ENCODE measurements around the gene WNT4.
A peak's percentile ranks its signal among the peaks of the same experiment; 100 is the strongest.
"Not testable (repeated sequence)": the region's sequence is repeated elsewhere in the genome, so short reads cannot be mapped to it uniquely, and the experiment has no call there.

The WNT4 gene

DNA sequence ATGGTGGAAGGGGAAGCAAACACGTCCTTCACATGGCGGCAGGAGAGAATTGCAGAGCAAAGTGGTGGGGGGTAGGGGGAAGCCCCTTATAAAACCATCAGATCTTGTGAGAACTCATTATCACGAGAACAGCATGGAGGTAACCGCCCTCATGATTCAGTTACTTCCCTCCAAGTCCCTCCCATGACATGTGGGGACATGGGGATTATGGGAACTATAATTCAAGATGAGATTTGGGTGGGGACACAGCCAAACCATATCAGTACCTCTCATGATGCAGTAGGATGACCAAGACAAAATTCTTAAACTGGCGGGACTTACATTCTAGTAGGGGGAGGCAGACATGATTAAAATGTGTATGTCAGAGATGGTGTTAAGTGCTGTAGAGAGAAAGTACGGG lies 38.8 kb downstream of the WNT4 start:
- Mint-ChIP-seq H3K9me3 (no peaks in the 10 kb centered on the region), H3K4me1 (peaks cover 49% of the 10 kb centered on the region), H3K36me3 (peaks cover 17% of the 10 kb centered on the region), H3K4me3 (no peak overlapping the region), H3K27me3 (no peaks in the 10 kb centered on the region), H3K27ac (peak overlapping the region; percentile 91)
- ATAC-seq (ENCODE audit: low read depth) (no peak), DNase-seq (ENCODE audit: low spot score in 2 of 2) (no peak)

DNA sequence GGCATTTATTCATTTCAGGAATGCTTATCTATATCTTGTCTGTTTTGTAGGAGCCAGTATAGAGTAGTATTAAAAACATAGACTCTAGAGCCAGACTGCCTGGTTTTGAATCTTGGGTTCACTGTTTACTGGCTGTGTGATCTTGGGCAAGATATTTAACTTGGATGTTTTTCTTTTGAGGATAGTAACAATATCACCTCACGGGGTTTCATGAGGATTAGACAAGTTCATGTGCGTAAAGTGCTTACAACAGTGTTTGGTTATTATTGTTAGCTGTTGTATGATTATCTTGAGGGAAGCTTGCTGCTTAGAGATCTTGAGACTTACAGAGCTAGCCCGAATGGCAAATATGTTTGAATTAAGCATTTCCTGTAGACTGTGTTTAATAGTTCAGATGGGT lies 40.2 kb downstream of the WNT4 start:
- no peak overlapping the region for H3K4me3 Mint-ChIP-seq
- peaks cover 16% of the 10 kb centered on the region for H3K36me3 Mint-ChIP-seq
- no peaks in the 10 kb centered on the region for H3K27me3 Mint-ChIP-seq
- H3K27ac Mint-ChIP-seq = peak overlapping the region; percentile 91
- peaks cover 51% of the 10 kb centered on the region for H3K4me1 Mint-ChIP-seq
- ATAC-seq (ENCODE audit: low read depth) (no peak), DNase-seq (ENCODE audit: low spot score in 2 of 2) (no peak)
- no peaks in the 10 kb centered on the region for H3K9me3 Mint-ChIP-seq

DNA sequence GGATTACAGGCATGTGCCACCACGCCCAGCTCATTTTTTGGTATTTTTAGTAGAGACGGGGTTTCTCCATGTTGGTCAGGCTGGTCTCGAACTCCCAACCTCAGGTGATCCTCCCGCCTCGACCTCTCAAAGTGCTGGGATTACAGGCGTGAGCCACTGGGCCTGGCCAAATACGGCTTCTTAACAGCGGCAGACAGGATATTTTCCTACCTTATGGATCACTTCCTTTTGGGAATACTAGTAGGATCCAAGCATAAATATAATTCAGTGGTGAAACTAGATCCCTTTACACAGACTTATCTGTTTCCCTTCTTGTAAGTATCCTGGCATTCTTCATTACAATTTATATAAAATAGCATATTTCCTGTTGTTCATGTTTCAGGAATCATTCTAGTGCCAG lies 40.9 kb downstream of the WNT4 start:
- H3K4me1 Mint-ChIP-seq = peaks cover 51% of the 10 kb centered on the region
- H3K4me3 Mint-ChIP-seq = no peak overlapping the region
- ATAC-seq (ENCODE audit: low read depth) (no peak), DNase-seq (ENCODE audit: low spot score in 2 of 2) (no peak)
- no peaks in the 10 kb centered on the region for H3K9me3 Mint-ChIP-seq
- no peaks in the 10 kb centered on the region for H3K27me3 Mint-ChIP-seq
- peaks cover 19% of the 10 kb centered on the region for H3K36me3 Mint-ChIP-seq
- H3K27ac Mint-ChIP-seq = peak overlapping the region; percentile 91

DNA sequence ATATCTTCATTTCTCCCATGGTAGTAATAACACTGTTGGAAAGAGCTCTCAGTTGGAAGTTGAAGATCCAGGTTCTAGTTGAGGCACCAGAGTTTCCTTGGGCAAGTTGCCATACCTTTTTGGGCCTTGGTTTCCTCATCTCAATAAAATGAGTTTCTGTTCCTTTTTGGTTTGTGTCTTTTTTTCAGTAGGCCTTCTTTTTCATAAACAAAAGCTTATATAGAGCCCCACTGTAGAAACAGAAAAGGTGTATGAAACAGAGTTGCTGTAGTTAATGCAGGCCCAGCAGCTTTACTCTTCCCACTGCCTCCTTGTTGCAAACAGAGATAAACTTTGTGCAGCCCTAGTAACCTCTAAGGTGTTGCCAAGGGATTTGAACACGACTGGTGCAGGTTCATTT lies 41.7 kb downstream of the WNT4 start:
- Mint-ChIP-seq H3K9me3 (no peaks in the 10 kb centered on the region), H3K27me3 (no peaks in the 10 kb centered on the region), H3K4me3 (peak overlapping the region; percentile 27), H3K27ac (peak overlapping the region; percentile 86), H3K4me1 (peaks cover 48% of the 10 kb centered on the region), H3K36me3 (peaks cover 17% of the 10 kb centered on the region)
- ATAC-seq (ENCODE audit: low read depth) (no peak), DNase-seq (ENCODE audit: low spot score in 2 of 2) (no peak)

DNA sequence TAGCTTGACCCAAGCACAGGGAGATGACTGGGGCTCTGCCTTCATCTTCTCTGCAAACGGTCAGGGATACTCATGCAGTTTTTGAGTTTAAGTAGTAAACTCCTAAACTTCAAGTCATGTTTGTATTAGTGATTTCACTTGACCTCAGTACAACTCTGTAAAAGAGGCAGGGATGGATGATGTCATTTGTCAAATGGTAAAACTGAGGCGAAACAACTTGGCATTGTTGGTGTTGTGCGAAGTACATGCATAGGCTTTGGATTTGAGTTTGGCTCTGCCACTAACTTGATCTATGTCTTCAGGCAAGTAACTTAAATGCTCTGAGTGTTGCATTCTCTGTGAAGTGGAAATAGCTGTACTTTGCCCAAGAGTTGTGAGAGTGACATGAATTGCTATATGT lies 42.7 kb downstream of the WNT4 start:
- DNase-seq (ENCODE audit: low spot score in 2 of 2) = no peak
- Mint-ChIP-seq H3K36me3 (peaks cover 15% of the 10 kb centered on the region), H3K27me3 (no peaks in the 10 kb centered on the region), H3K4me1 (peaks cover 42% of the 10 kb centered on the region), H3K9me3 (no peaks in the 10 kb centered on the region), H3K4me3 (no peak overlapping the region), H3K27ac (peak overlapping the region; percentile 86)
- ATAC-seq (ENCODE audit: low read depth) = no peak

DNA sequence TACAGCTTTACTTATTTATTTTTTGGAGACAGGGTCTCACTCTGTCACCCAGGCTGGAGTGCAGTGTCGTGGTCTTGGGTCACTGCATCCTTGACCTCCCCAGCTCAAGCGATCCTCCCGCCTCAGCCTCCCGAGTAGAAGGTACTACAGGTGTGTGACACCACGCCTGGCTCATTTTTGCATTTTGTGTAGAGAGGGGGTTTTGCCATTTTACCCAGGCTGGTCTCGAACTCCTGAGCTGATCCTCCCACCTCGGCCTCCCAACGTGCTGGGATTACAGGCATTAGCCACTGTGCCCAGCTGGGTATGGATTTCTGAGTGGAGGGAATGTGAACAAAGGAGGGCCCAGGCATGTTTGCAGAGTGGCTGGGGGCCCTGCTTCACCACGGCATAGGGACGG lies 44.1 kb downstream of the WNT4 start:
- Mint-ChIP-seq H3K4me1 (peaks cover 31% of the 10 kb centered on the region), H3K4me3 (no peak overlapping the region), H3K27ac (no peak overlapping the region)

DNA sequence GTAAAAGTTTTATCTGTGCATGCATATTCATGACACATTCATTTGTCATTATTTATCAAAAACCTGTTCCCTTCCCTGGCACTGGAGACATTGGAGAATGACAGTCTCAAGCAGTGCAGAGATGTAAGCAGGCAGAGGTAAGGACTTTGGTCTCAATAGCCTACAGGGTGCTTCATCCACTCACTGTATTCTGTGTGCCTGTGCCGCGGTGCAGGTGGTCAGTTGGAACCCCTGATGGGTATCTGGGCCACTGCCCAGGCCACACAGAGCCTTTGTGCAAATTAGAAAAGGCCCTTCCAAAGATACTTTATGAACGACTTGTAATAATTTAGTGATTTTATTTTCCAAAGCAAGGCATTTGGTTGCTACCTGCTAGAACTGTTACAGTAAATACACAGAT lies 46.4 kb downstream of the WNT4 start:
- ATAC-seq (ENCODE audit: low read depth) = no peak

More for the DNA sequence above, 44.1 kb downstream of the WNT4 start:
- ATAC-seq (ENCODE audit: low read depth) (no peak), DNase-seq (ENCODE audit: low spot score in 2 of 2) (no peak)
- no peaks in the 10 kb centered on the region for H3K9me3 Mint-ChIP-seq
- H3K36me3 Mint-ChIP-seq = peaks cover 18% of the 10 kb centered on the region
- H3K27me3 Mint-ChIP-seq = no peaks in the 10 kb centered on the region

DNA sequence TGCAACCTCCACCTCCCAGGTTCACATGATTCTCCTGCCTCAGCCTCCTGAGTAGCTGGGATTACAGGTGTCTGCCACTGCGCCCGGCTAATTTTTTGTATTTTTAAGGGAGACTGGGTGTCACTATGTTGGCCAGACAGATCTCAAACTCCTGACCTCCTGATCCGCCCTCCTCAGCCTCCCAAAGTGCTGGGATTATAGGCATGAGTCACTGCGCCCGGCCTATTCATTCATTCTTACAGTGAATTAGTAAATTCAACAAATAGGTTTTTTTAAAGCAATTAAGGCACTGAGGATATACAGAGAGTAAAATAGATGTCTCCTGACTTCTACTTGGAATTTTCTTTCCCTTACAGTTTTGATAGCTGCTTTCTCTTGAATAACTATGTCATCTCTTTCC lies 46.9 kb downstream of the WNT4 start:
- H3K36me3 Mint-ChIP-seq = peaks cover 23% of the 10 kb centered on the region
- no peaks in the 10 kb centered on the region for H3K27me3 Mint-ChIP-seq
- H3K4me1 Mint-ChIP-seq = peaks cover 32% of the 10 kb centered on the region
- no peak overlapping the region for H3K4me3 Mint-ChIP-seq
- ATAC-seq (ENCODE audit: low read depth) (no peak), DNase-seq (ENCODE audit: low spot score in 2 of 2) (no peak)
- no peak overlapping the region for H3K27ac Mint-ChIP-seq
- H3K9me3 Mint-ChIP-seq = no peaks in the 10 kb centered on the region

More for the DNA sequence above, 46.4 kb downstream of the WNT4 start:
- Mint-ChIP-seq H3K27me3 (no peaks in the 10 kb centered on the region), H3K4me1 (peaks cover 32% of the 10 kb centered on the region), H3K4me3 (no peak overlapping the region), H3K27ac (peak overlapping the region; percentile 67), H3K9me3 (no peaks in the 10 kb centered on the region), H3K36me3 (peaks cover 23% of the 10 kb centered on the region)
- no peak for DNase-seq (ENCODE audit: low spot score in 2 of 2)

DNA sequence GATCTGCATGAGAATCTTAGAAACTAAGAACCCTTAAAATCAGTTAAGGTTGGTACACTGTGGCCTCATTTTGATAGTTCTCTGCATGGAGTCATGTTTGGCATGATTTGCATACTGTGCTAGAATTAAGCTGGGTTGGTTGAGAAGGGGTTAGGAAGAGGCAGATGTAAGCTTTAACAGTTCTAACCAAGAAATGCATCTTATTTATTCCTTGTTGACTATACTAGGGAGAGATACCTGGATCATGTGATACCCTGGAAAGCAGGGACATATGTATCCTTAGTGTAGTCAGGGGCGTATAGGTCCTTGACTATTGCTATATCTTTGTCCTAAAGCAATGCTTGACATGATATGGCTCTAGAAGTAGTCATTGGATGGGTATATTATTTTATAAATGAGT lies 49.4 kb downstream of the WNT4 start:
- Mint-ChIP-seq H3K36me3 (peaks cover 27% of the 10 kb centered on the region), H3K9me3 (no peaks in the 10 kb centered on the region), H3K4me1 (peaks cover 40% of the 10 kb centered on the region), H3K4me3 (no peak overlapping the region), H3K27me3 (no peaks in the 10 kb centered on the region), H3K27ac (peak overlapping the region; percentile 90)
- ATAC-seq (ENCODE audit: low read depth) (no peak), DNase-seq (ENCODE audit: low spot score in 2 of 2) (no peak)

DNA sequence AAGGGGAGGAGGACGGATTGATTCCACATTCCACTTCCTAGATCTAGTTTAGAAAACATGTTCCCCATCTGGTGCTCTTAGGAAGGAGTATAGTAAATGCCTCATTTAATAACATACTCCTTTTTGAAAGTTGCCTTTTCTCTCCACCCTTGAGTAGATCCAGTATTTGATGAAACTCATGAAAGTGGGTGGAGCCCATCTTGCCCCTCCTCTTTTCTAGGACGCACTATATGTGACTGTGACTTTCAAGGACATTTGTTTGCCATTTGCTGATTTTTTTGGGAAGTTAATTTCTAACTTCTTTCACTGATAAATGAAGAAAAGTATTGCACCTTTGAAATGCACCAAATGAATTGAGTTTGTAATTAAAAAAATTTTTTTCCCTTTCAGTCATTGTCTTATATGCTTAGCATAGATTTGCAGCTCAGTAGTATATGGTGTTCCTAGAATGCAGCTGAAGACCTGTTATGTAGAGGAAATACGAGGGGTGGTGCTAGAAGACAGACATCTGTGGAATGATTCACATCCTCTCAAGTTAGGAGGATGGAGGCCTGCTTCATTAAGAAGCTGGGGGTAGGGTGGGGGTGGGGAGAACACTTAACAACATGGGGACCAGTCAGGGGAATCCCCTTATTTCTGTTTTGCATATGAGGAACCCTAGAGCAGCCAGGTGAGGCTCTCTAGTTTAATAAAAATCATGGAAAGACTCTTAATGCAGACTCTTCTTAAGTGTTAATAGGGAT lies 50.7 kb downstream of the WNT4 start:
- H3K27ac Mint-ChIP-seq, H3K27me3 Mint-ChIP-seq, H3K9me3 Mint-ChIP-seq, H3K4me3 Mint-ChIP-seq: not testable (repeated sequence)
- H3K36me3 Mint-ChIP-seq = peaks cover 27% of the 10 kb centered on the region
- ATAC-seq (ENCODE audit: low read depth) (peak; percentile 89), DNase-seq (ENCODE audit: low spot score in 2 of 2) (peak in 1 of 2 donors; percentile 32)
- peaks cover 51% of the 10 kb centered on the region for H3K4me1 Mint-ChIP-seq

DNA sequence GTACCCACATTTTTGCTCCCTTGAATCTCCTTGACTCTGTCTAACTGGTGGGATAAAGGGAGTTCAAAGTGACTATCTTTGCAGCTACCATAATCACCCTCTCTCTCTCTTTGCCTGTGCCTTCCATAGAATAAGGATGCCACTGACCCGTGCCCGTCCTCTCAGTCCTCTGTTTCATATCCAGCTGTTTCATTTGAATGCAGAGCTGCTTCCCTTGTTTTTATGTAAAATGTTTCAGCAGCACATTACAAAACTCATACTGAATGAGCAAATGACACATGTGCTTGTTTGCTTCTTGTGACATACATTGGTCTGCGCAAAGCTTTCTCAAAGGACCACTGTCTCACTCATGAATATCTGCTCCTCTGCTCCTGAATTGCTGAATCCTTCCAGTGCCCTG lies 52.0 kb downstream of the WNT4 start:
- Mint-ChIP-seq H3K27me3 (no peaks in the 10 kb centered on the region), H3K9me3 (no peaks in the 10 kb centered on the region), H3K4me3 (peak overlapping the region; percentile 18), H3K36me3 (peaks cover 28% of the 10 kb centered on the region), H3K4me1 (peaks cover 52% of the 10 kb centered on the region), H3K27ac (peak overlapping the region; percentile 75)
- DNase-seq (ENCODE audit: low spot score in 2 of 2) (no peak), ATAC-seq (ENCODE audit: low read depth) (no peak)

DNA sequence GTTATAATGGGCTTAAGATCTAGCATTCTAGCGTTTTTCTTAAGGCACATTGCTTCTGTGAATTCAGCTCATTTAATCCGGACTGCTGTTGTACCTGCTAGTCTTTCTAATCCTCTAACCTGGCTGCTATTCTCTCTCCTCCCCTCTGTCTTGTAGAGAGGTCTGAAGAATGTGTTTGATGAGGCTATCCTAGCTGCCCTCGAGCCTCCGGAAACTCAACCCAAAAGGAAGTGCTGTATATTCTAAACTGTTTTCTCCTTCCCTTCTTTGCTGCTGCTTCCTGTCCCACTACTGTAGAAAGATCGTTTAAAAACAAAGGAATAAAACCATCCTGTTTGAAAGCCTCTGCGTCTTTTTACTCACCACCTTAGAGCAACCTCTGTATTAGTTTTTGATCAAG lies 53.1 kb downstream of the WNT4 start:
- Mint-ChIP-seq H3K4me3 (peak overlapping the region; percentile 33), H3K4me1 (peaks cover 51% of the 10 kb centered on the region), H3K36me3 (peaks cover 30% of the 10 kb centered on the region), H3K27ac (peak overlapping the region; percentile 75), H3K9me3 (no peaks in the 10 kb centered on the region), H3K27me3 (no peaks in the 10 kb centered on the region)
- no peak for ATAC-seq (ENCODE audit: low read depth)
- DNase-seq (ENCODE audit: low spot score in 2 of 2) = no peak

DNA sequence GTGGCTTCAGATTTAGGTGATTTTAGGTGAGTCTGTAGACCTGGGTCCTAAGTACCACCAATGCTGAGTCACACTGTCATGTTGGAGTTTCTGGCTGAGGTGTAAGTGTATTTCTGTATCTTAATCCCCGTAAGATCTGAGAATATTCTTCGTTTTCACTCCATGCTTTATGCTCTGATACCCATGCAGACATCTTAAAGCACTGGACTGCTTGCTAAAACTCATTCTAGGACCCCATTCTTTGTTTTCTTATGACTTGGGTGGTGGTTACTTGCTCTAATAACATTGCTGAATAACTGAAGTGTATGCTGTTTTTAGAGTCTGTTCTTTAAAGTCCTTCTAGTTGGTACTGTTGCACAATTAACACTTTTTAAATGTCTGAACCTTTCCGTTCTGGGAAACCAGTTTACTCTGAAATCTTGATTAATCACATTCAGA lies 53.7 kb downstream of the WNT4 start:
- H3K27me3 Mint-ChIP-seq = no peaks in the 10 kb centered on the region
- H3K4me3 Mint-ChIP-seq = peak overlapping the region; percentile 41
- peaks cover 53% of the 10 kb centered on the region for H3K4me1 Mint-ChIP-seq
- no peaks in the 10 kb centered on the region for H3K9me3 Mint-ChIP-seq
- ATAC-seq (ENCODE audit: low read depth) (no peak), DNase-seq (ENCODE audit: low spot score in 2 of 2) (no peak)
- H3K27ac Mint-ChIP-seq = peak overlapping the region; percentile 75
- H3K36me3 Mint-ChIP-seq = peaks cover 33% of the 10 kb centered on the region

DNA sequence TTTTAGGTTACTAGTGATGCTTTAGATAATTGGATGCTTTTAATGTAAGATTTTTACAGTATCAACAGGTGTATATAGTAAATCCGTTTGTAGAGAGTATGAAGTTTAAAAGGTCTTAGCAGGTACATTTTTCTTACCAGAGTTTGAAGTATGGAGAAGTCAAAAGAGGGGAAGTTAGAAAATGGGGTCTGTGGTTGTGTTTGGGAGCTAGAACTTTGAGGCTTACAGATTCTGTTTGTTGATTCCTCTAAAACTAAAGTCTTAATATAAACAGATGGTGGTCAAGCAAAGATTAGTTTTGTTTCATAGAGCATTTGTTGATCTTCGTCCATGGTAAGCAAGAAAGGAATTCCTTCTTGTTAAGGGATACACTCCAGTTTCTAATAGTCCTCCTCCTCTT lies 54.6 kb downstream of the WNT4 start:
- no peaks in the 10 kb centered on the region for H3K9me3 Mint-ChIP-seq
- H3K36me3 Mint-ChIP-seq = peaks cover 30% of the 10 kb centered on the region
- no peak overlapping the region for H3K4me3 Mint-ChIP-seq
- no peaks in the 10 kb centered on the region for H3K27me3 Mint-ChIP-seq
- no peak for ATAC-seq (ENCODE audit: low read depth)
- DNase-seq (ENCODE audit: low spot score in 2 of 2) = no peak
- H3K27ac Mint-ChIP-seq = peak overlapping the region; percentile 75
- peaks cover 54% of the 10 kb centered on the region for H3K4me1 Mint-ChIP-seq

DNA sequence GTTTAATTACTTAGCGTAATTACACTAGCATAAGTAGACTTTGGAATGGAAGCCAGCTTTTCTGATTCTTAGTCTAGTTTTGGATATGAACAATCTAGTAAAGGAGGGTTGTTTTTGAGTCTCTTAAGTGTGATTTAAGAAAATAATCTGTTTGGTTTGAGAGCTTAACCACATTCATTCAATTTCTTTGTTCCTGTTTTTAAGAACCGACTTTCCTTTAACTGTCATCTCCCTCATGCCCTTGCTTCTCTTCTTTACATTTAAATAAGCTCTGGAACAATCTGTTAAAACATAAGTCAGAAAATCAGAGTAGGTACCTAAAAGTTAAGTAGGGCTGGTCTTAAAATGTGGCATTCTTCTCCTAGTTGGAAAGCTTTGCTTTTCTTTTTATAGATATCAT lies 62.7 kb downstream of the WNT4 start:
- no peak overlapping the region for H3K4me3 Mint-ChIP-seq
- peak overlapping the region; percentile 76 for H3K27ac Mint-ChIP-seq
- peaks cover 37% of the 10 kb centered on the region for H3K36me3 Mint-ChIP-seq
- DNase-seq (ENCODE audit: low spot score in 2 of 2) (no peak), ATAC-seq (ENCODE audit: low read depth) (no peak)
- no peaks in the 10 kb centered on the region for H3K27me3 Mint-ChIP-seq
- H3K9me3 Mint-ChIP-seq = no peaks in the 10 kb centered on the region
- H3K4me1 Mint-ChIP-seq = peaks cover 47% of the 10 kb centered on the region

Measured in memory B cell (primary cell).